SK-N-SH treated with all-trans-retinoic acid at 6 μM for 48 hours (cell line): ENCODE results near the gene TCAP.

ENCODE experiments used
- ARNTL ChIP-seq: fragments of 450-650 bp; formaldehyde crosslinking; IDR thresholded peaks from 2 replicates; pipeline ENCODE4 v1.5.0; 2020; ENCODE audit warnings: low read depth, mild to moderate bottlenecking, moderate library complexity, borderline replicate concordance
- BACH2 ChIP-seq: fragments of 250-450 bp; sonication (Bioruptor Pico); IDR thresholded peaks from 2 replicates; pipeline ENCODE4 v1.9.0; 2021; ENCODE audit warnings: mild to moderate bottlenecking, borderline replicate concordance
- ESRRG ChIP-seq: fragments of 250-450 bp; sonication (Bioruptor Pico); IDR thresholded peaks from 2 replicates; pipeline ENCODE4 v1.6.1; 2021; ENCODE audit warnings: mild to moderate bottlenecking
- ISL1 ChIP-seq: fragments of 250-450 bp; sonication (Bioruptor Pico); IDR thresholded peaks from 2 replicates; pipeline ENCODE4 v2.1.2; 2022; ENCODE audit warnings: mild to moderate bottlenecking, moderate library complexity
- RARB ChIP-seq: fragments of 250-450 bp; sonication (Bioruptor Pico); IDR thresholded peaks from 2 replicates; pipeline ENCODE4 v1.8.0; 2021; ENCODE audit warnings: mild to moderate bottlenecking, moderate library complexity
- ZC3H10 ChIP-seq: fragments of 250-450 bp; sonication (Bioruptor Pico); IDR thresholded peaks from 2 replicates; pipeline ENCODE4 v1.5.1; 2021; ENCODE audit warnings: mild to moderate bottlenecking, moderate library complexity
- ZFP3 ChIP-seq: fragments of 250-450 bp; sonication (Bioruptor Pico); IDR thresholded peaks from 2 replicates; pipeline ENCODE4 v1.5.0; 2020; ENCODE audit warnings: mild to moderate bottlenecking, moderate library complexity
- TF ChIP-seq, protein P1 (sequence below): fragments of 250-450 bp; sonication (Bioruptor Pico); IDR thresholded peaks from 2 replicates; pipeline ENCODE4 v1.8.0; 2021; ENCODE audit warnings: low read depth, mild to moderate bottlenecking, moderate library complexity, borderline replicate concordance

DNA sequence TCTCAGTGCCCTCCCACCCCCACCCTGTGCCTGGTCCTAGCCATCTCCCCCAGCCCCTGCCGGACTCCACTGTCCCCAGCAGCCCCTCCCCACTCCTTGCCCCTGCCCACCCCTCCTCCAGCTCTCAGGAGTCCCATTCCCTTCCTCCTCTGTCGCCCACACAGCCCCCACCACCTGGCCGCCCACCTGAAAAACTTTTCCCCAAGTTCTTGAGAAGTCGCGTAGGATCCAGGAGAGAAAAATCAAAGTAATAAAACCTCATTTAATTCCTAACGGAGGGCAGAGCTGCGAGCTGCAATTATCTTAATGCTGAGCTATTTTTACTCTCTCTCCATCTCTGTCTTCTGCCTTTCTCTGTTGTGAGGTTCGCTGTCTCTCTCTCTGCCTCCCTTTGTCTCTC is 40.8 kb upstream of the TCAP start:
- TF ChIP-seq, protein P1, sequence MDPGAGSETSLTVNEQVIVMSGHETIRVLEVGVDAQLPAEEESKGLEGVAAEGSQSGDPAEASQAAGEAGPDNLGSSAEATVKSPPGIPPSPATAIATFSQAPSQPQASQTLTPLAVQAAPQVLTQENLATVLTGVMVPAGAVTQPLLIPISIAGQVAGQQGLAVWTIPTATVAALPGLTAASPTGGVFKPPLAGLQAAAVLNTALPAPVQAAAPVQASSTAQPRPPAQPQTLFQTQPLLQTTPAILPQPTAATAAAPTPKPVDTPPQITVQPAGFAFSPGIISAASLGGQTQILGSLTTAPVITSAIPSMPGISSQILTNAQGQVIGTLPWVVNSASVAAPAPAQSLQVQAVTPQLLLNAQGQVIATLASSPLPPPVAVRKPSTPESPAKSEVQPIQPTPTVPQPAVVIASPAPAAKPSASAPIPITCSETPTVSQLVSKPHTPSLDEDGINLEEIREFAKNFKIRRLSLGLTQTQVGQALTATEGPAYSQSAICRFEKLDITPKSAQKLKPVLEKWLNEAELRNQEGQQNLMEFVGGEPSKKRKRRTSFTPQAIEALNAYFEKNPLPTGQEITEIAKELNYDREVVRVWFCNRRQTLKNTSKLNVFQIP: no peak
- TF ChIP-seq RARB (CRISPR knock-in tag) (no peak), ZC3H10 (no peak), ARNTL (CRISPR knock-in tag) (no peak), BACH2 (CRISPR knock-in tag) (no peak), ESRRG (CRISPR knock-in tag) (no peak), ISL1 (CRISPR knock-in tag) (no peak), ZFP3 (CRISPR knock-in tag) (no peak)
